ENCODE data around the gene PDGFRA. TPM values are rescaled to one million over a fixed set of nuclear protein-coding genes. Genes with fewer than 3 reads are reported as not detected.

The PDGFRA gene
- total RNA-seq, 1 donor from 2014 or later: 215 TPM

DNA sequence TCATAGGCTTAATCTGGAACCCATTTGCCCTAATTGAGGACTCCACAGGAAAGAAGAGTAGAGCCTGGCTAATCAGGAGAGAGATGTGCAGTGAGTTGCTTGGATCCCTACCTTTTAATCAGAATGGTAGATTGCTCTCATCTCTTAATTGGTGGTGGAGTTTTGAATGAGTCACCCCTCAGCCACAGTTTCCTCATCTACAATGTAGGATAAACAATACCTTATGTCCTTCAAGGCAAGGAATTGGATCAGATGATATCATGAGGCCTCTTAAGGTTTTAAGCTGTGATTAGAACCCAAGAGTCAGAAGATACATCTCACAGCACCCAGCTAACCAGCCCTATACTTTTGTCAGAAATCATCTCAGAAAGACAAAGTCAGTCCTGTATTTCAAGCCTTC is 39.1 kb downstream of the PDGFRA start:
- TF ChIP-seq, protein P1, sequence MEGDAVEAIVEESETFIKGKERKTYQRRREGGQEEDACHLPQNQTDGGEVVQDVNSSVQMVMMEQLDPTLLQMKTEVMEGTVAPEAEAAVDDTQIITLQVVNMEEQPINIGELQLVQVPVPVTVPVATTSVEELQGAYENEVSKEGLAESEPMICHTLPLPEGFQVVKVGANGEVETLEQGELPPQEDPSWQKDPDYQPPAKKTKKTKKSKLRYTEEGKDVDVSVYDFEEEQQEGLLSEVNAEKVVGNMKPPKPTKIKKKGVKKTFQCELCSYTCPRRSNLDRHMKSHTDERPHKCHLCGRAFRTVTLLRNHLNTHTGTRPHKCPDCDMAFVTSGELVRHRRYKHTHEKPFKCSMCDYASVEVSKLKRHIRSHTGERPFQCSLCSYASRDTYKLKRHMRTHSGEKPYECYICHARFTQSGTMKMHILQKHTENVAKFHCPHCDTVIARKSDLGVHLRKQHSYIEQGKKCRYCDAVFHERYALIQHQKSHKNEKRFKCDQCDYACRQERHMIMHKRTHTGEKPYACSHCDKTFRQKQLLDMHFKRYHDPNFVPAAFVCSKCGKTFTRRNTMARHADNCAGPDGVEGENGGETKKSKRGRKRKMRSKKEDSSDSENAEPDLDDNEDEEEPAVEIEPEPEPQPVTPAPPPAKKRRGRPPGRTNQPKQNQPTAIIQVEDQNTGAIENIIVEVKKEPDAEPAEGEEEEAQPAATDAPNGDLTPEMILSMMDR (conservative IDR thresholded peaks at IDR 0.05): no peak
- Mint-ChIP-seq H3K4me3 (no peak overlapping the region), H3K27me3 (peaks cover 6% of the 10 kb centered on the region), H3K36me3 (peaks cover 32% of the 10 kb centered on the region), H3K9me3 (no peaks in the 10 kb centered on the region), H3K4me1 (ENCODE audit: unreplicated experiment) (no peaks in the 10 kb centered on the region), H3K27ac (no peak overlapping the region)
- DNase-seq (ENCODE audit: extremely low spot score, unreplicated experiment): no peak

DNA sequence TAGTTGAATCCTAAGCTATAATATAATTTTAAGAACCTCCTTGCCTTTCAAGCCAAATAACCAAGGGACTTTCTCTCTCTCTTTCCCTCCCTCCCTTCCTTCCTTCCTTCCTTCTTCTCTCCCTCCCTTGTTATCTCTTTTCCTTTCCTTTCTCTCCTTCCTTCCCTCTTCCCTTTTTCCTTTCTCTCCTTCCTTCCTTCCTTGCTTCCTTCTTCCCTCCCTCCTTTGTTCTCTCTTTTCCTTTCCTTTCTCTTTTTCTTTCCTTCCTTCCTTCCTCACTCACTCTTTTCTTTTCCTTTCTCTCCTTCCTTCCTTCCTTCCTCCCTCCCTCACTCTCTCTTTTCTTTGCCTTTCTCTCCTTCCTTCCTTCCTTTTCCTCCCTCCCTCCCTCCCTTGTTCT is 42.4 kb downstream of the PDGFRA start:
- peaks cover 31% of the 10 kb centered on the region for H3K36me3 Mint-ChIP-seq
- no peaks in the 10 kb centered on the region for H3K4me1 Mint-ChIP-seq (ENCODE audit: unreplicated experiment)
- no peak overlapping the region for H3K4me3 Mint-ChIP-seq

DNA sequence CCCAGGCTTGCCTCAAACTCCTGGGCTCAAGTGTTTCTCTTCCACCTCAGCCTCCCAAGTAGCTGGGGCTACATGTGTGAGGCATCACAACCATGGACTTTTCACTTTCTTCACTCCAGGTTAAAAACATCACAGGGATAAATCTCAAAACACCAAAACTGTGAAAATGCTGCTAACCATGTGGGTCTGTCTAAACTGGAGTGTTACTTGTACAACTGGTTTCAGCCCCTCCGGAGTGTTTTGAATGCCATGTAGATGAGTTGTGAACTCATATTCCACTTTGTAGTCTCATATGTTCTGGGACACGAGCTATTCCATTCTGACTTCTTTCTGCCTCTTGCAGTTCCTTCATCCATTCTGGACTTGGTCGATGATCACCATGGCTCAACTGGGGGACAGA is 43.0 kb downstream of the PDGFRA start:
- H3K9me3 Mint-ChIP-seq: no peaks in the 10 kb centered on the region
- no peak for DNase-seq (ENCODE audit: extremely low spot score, unreplicated experiment)
- H3K4me3 Mint-ChIP-seq: no peak overlapping the region
- H3K27me3 Mint-ChIP-seq: peaks cover 19% of the 10 kb centered on the region
- peaks cover 31% of the 10 kb centered on the region for H3K36me3 Mint-ChIP-seq
- no peak overlapping the region for H3K27ac Mint-ChIP-seq
- no peaks in the 10 kb centered on the region for H3K4me1 Mint-ChIP-seq (ENCODE audit: unreplicated experiment)
- TF ChIP-seq, protein P1 (conservative IDR thresholded peaks at IDR 0.05): no peak

More for the DNA sequence above, 42.4 kb downstream of the PDGFRA start:
- DNase-seq (ENCODE audit: extremely low spot score, unreplicated experiment): no peak
- H3K27me3 Mint-ChIP-seq: peaks cover 14% of the 10 kb centered on the region
- TF ChIP-seq, protein P1 (conservative IDR thresholded peaks at IDR 0.05): no peak
- no peaks in the 10 kb centered on the region for H3K9me3 Mint-ChIP-seq
- H3K27ac Mint-ChIP-seq: no peak overlapping the region

DNA sequence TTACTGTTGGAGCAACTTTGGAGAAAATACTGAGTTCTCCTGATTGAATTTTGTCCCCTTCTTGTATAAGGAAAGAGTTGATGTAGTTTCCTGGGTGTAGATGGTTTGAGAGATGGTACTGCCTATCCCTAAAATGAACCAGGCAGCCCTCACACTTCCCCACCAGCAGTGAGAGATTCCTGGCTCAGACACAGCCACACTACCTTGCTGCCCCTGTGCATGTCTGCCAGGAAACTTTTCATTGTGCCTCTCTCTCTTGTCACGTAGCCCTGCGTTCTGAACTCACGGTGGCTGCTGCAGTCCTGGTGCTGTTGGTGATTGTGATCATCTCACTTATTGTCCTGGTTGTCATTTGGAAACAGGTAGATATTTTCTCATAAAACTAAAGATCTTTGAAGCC is 45.2 kb downstream of the PDGFRA start:
- Mint-ChIP-seq H3K4me3 (no peak overlapping the region), H3K27me3 (peaks cover 27% of the 10 kb centered on the region), H3K27ac (no peak overlapping the region), H3K4me1 (ENCODE audit: unreplicated experiment) (no peaks in the 10 kb centered on the region), H3K36me3 (peaks cover 27% of the 10 kb centered on the region), H3K9me3 (no peaks in the 10 kb centered on the region)
- DNase-seq (ENCODE audit: extremely low spot score, unreplicated experiment): no peak
- TF ChIP-seq, protein P1 (conservative IDR thresholded peaks at IDR 0.05): no peak

DNA sequence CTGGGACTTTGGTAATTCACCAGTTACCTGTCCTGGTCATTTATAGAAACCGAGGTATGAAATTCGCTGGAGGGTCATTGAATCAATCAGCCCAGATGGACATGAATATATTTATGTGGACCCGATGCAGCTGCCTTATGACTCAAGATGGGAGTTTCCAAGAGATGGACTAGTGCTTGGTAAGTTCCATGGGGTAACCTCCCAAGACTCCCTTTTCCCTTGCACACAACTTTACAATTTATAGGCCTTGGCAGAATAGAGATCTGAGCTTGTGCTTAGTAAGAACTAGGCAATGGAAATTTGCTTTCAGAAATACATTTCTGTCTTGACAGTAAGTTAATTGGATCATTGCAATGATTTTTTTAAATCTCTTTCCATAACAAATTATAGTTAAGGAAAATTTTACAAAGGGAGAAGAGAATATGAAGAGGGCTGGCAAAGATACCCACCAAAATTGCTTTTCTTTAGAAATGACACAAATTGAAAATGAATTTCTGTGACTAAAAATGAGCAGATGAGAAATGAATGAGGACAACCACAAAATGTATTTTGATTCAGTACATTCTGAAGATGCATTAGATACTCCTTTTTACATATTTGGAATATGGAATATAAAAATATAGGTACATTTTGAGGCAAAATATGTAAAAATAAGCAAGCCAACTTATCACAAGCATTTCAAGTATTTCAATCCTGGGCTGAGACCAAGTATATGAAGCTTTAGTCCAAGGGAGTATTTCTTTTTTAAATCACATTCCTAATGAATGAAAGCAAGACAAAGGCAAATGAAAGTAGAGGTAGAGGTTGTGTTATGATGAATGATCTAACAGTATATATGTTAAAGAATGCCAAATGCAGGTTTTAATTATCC is 45.9 kb downstream of the PDGFRA start:
- Mint-ChIP-seq H3K36me3 (peaks cover 27% of the 10 kb centered on the region), H3K9me3 (no peaks in the 10 kb centered on the region), H3K4me3 (no peak overlapping the region), H3K27me3 (peaks cover 27% of the 10 kb centered on the region), H3K4me1 (ENCODE audit: unreplicated experiment) (no peaks in the 10 kb centered on the region), H3K27ac (no peak overlapping the region)
- no peak for DNase-seq (ENCODE audit: extremely low spot score, unreplicated experiment)
- TF ChIP-seq, protein P1 (conservative IDR thresholded peaks at IDR 0.05): no peak

All from type B pancreatic cell (in vitro differentiated cells).